Trophoblast cell (in vitro differentiated cells and primary cell): ENCODE measurements around the gene PRLH.

Source experiments
- DNase-seq, 2 donors: peaks; one replicate each; pipeline ENCODE4 v3.0.0-alpha.2; 2016
- H2AFZ ChIP-seq: 2 replicates; pipeline ENCODE4 v1.6.1; 2013; ENCODE audit warnings: low read length, moderate library complexity, mild to moderate bottlenecking; ENCODE audit not compliant: insufficient read depth, poor library complexity
- H2AK5ac ChIP-seq: 2 replicates; pipeline ENCODE4 v1.6.1; 2013; ENCODE audit warnings: mild to moderate bottlenecking, low read length
- H2BK120ac ChIP-seq: 2 replicates; pipeline ENCODE4 v1.6.1; 2013; ENCODE audit warnings: low read length, mild to moderate bottlenecking, moderate library complexity; ENCODE audit not compliant: insufficient read depth, poor library complexity
- H2BK12ac ChIP-seq: 2 replicates; pipeline ENCODE4 v1.6.1; 2013; ENCODE audit warnings: mild to moderate bottlenecking, low read length, moderate library complexity
- H2BK5ac ChIP-seq: 2 replicates; pipeline ENCODE4 v1.6.1; 2013; ENCODE audit warnings: low read length, low read depth, moderate library complexity, mild to moderate bottlenecking; ENCODE audit not compliant: poor library complexity
- H3K14ac ChIP-seq: 2 replicates; pipeline ENCODE4 v1.6.1; 2013; ENCODE audit warnings: mild to moderate bottlenecking, low read length
- H3K18ac ChIP-seq: 2 replicates; pipeline ENCODE4 v1.6.1; 2013; ENCODE audit warnings: mild to moderate bottlenecking, low read length
- H3K23ac ChIP-seq: 2 replicates; pipeline ENCODE4 v1.6.1; 2013; ENCODE audit warnings: low read length
- H3K27ac ChIP-seq: 2 replicates; pipeline ENCODE4 v1.5.1; 2013; ENCODE audit warnings: low read depth, mild to moderate bottlenecking, inconsistent platforms, low read length, moderate library complexity
- H3K27me3 ChIP-seq: 2 replicates; pipeline ENCODE4 v1.6.1; 2013; ENCODE audit warnings: inconsistent platforms, mild to moderate bottlenecking, low read length, moderate library complexity; ENCODE audit not compliant: insufficient read depth
- H3K36me3 ChIP-seq, 2 experiments: 1 replicate in 1 of 2; 2 replicates in 1 of 2; pipeline ENCODE4 v1.6.1; 2013; ENCODE audit warnings: low read length in 2 of 2, mild to moderate bottlenecking in 2 of 2, moderate library complexity in 1 of 2; ENCODE audit not compliant: insufficient read depth in 2 of 2, control insufficient read depth in 1 of 2
- H3K4ac ChIP-seq: 2 replicates; pipeline ENCODE4 v1.6.1; 2013; ENCODE audit warnings: low read depth, mild to moderate bottlenecking, low read length, moderate library complexity
- H3K4me1 ChIP-seq, 2 experiments: 1 replicate in 1 of 2; 2 replicates in 1 of 2; pipeline ENCODE4 v1.6.1; 2013; ENCODE audit warnings: low read length in 2 of 2, mild to moderate bottlenecking in 2 of 2, moderate library complexity in 1 of 2; ENCODE audit not compliant: insufficient read depth in 2 of 2, control insufficient read depth in 1 of 2
- H3K4me2 ChIP-seq: 2 replicates; pipeline ENCODE4 v1.6.1; 2013; ENCODE audit warnings: inconsistent platforms, mild to moderate bottlenecking, low read length, moderate library complexity
- H3K4me3 ChIP-seq: 2 replicates; pipeline ENCODE4 v1.5.1; 2013; ENCODE audit warnings: mild to moderate bottlenecking, low read depth, low read length, inconsistent platforms
- H3K79me1 ChIP-seq: one replicate; pipeline ENCODE4 v1.6.1; 2013; ENCODE audit warnings: low read length
- H3K79me2 ChIP-seq: 2 replicates; pipeline ENCODE4 v1.6.1; 2013; ENCODE audit warnings: low read length, mild to moderate bottlenecking; ENCODE audit not compliant: control insufficient read depth, insufficient read depth, poor library complexity
- H3K9ac ChIP-seq: 2 replicates; pipeline ENCODE4 v1.6.1; 2013; ENCODE audit warnings: mild to moderate bottlenecking, low read length
- H3K9me3 ChIP-seq: 2 replicates; pipeline ENCODE4 v1.6.1; 2013; ENCODE audit warnings: low read depth, mild to moderate bottlenecking, control low read depth, inconsistent platforms, low read length; ENCODE audit not compliant: insufficient read depth
- H4K12ac ChIP-seq: 2 replicates; pipeline ENCODE4 v1.6.1; 2013; ENCODE audit warnings: low read depth, mild to moderate bottlenecking, low read length, moderate library complexity
- H4K8ac ChIP-seq: 2 replicates; pipeline ENCODE4 v1.6.1; 2013; ENCODE audit warnings: low read depth, mild to moderate bottlenecking, low read length, moderate library complexity
- H4K91ac ChIP-seq: one replicate; pipeline ENCODE4 v1.6.1; 2013; ENCODE audit warnings: low read depth, mild to moderate bottlenecking, low read length, moderate library complexity
- WGBS: extraction: QIAGEN DNeasy Blood & Tissue Kit; methylation state at CpG from one replicate; pipeline ENCODE4 v1.1.7; 2013; ENCODE audit warnings: missing lambda C conversion rate; ENCODE audit not compliant: insufficient read length, insufficient coverage; ENCODE audit errors: extremely low coverage; 5-methylcytosine and 5-hydroxymethylcytosine counted together

The PRLH gene

GRCh38 chr2:237520290-237520689 is 46.1 kb upstream of the PRLH start:
- Histone ChIP-seq H3K4me1 (peaks cover 4 to 7% of the 10 kb centered on the region in 2 experiments), H2AFZ (no peak overlapping the region), H3K36me3 (no peaks in the 10 kb centered on the region), H3K79me2 (no peaks in the 10 kb centered on the region), H3K4ac (no peak overlapping the region), H3K9ac (no peak overlapping the region), H4K8ac (no peak overlapping the region), H3K9me3 (peaks cover 5% of the 10 kb centered on the region), H3K27ac (no peak overlapping the region), H2BK120ac (no peak overlapping the region), H2BK5ac (no peak overlapping the region), H2AK5ac (no peak overlapping the region), H3K27me3 (no peaks in the 10 kb centered on the region), H2BK12ac (no peak overlapping the region), H4K12ac (no peak overlapping the region), H3K18ac (no peak overlapping the region), H3K14ac (no peak overlapping the region), H4K91ac (no peak overlapping the region), H3K79me1 (no peaks in the 10 kb centered on the region), H3K4me3 (no peak overlapping the region), H3K4me2 (no peak overlapping the region), H3K23ac (no peak overlapping the region)
- DNase-seq: no peak
- no CpG with 5 or more reads among the region's 6 CpGs for WGBS

- Histone ChIP-seq H2BK5ac (no peak overlapping the region), H3K36me3 (no peaks in the 10 kb centered on the region), H3K4ac (no peak overlapping the region), H3K79me1 (no peaks in the 10 kb centered on the region), H3K4me1 (peaks cover 4 to 7% of the 10 kb centered on the region in 2 experiments), H3K14ac (no peak overlapping the region), H2AK5ac (no peak overlapping the region), H4K12ac (no peak overlapping the region), H2BK120ac (no peak overlapping the region), H3K27me3 (no peaks in the 10 kb centered on the region), H2BK12ac (no peak overlapping the region), H3K27ac (no peak overlapping the region), H4K8ac (no peak overlapping the region), H3K23ac (no peak overlapping the region), H4K91ac (no peak overlapping the region), H3K9ac (no peak overlapping the region), H3K4me3 (no peak overlapping the region), H3K9me3 (peaks cover 3% of the 10 kb centered on the region), H3K4me2 (no peak overlapping the region), H3K79me2 (no peaks in the 10 kb centered on the region), H2AFZ (no peak overlapping the region), H3K18ac (no peak overlapping the region)
- WGBS: no CpG with 5 or more reads among the region's 6 CpGs
- no peak for DNase-seq
Measured at GRCh38 chr2:237524631-237525030, 41.7 kb upstream of the PRLH start.

- Histone ChIP-seq H3K36me3 (no peaks in the 10 kb centered on the region), H3K4me2 (no peak overlapping the region), H4K12ac (no peak overlapping the region), H2AFZ (no peak overlapping the region), H3K27ac (no peak overlapping the region), H3K4ac (no peak overlapping the region), H3K27me3 (no peaks in the 10 kb centered on the region), H3K4me1 (peaks cover 4 to 7% of the 10 kb centered on the region in 2 experiments), H3K79me1 (no peaks in the 10 kb centered on the region), H3K9ac (no peak overlapping the region), H3K9me3 (no peaks in the 10 kb centered on the region), H2BK12ac (no peak overlapping the region), H2BK5ac (no peak overlapping the region), H3K4me3 (no peak overlapping the region), H4K91ac (no peak overlapping the region), H2BK120ac (no peak overlapping the region), H2AK5ac (no peak overlapping the region), H3K18ac (no peak overlapping the region), H3K79me2 (no peaks in the 10 kb centered on the region), H3K23ac (no peak overlapping the region), H3K14ac (no peak overlapping the region), H4K8ac (no peak overlapping the region)
- no peak for DNase-seq
- no CpG with 5 or more reads among the region's 17 CpGs for WGBS
Measured at GRCh38 chr2:237525559-237526157, 40.7 kb upstream of the PRLH start.

GRCh38 chr2:237527233-237527632 is 39.1 kb upstream of the PRLH start:
- H4K12ac ChIP-seq: no peak overlapping the region
- no peak overlapping the region for H3K23ac ChIP-seq
- H3K36me3 ChIP-seq: no peaks in the 10 kb centered on the region
- no peak overlapping the region for H3K14ac ChIP-seq
- no peak overlapping the region for H2BK120ac ChIP-seq
- no peaks in the 10 kb centered on the region for H3K9me3 ChIP-seq
- peaks cover 7 to 10% of the 10 kb centered on the region in 2 experiments for H3K4me1 ChIP-seq
- H2AFZ ChIP-seq: no peak overlapping the region
- no peaks in the 10 kb centered on the region for H3K79me1 ChIP-seq
- DNase-seq: no peak
- no peak overlapping the region for H3K4me3 ChIP-seq
- no peak overlapping the region for H3K4me2 ChIP-seq
- no peak overlapping the region for H3K4ac ChIP-seq
- H3K27me3 ChIP-seq: no peaks in the 10 kb centered on the region
- H4K8ac ChIP-seq: no peak overlapping the region
- no peak overlapping the region for H4K91ac ChIP-seq
- no CpG with 5 or more reads among the region's 11 CpGs for WGBS
- no peak overlapping the region for H2BK12ac ChIP-seq
- no peak overlapping the region for H3K9ac ChIP-seq
- no peak overlapping the region for H3K27ac ChIP-seq
- no peak overlapping the region for H2BK5ac ChIP-seq
- no peak overlapping the region for H3K18ac ChIP-seq
- no peak overlapping the region for H2AK5ac ChIP-seq
- H3K79me2 ChIP-seq: no peaks in the 10 kb centered on the region
